Measurements from ENCODE around the gene ADAMTS2.

ADAMTS2 gene

GRCh38 chr5:179312557-179313235 is 32.6 kb downstream of the ADAMTS2 start:
- no peak for DNase-seq

GRCh38 chr5:179311581-179311980 is 33.7 kb downstream of the ADAMTS2 start:
- no peak for DNase-seq

GRCh38 chr5:179311091-179311470 is 34.2 kb downstream of the ADAMTS2 start:
- DNase-seq, result no peak

DNA sequence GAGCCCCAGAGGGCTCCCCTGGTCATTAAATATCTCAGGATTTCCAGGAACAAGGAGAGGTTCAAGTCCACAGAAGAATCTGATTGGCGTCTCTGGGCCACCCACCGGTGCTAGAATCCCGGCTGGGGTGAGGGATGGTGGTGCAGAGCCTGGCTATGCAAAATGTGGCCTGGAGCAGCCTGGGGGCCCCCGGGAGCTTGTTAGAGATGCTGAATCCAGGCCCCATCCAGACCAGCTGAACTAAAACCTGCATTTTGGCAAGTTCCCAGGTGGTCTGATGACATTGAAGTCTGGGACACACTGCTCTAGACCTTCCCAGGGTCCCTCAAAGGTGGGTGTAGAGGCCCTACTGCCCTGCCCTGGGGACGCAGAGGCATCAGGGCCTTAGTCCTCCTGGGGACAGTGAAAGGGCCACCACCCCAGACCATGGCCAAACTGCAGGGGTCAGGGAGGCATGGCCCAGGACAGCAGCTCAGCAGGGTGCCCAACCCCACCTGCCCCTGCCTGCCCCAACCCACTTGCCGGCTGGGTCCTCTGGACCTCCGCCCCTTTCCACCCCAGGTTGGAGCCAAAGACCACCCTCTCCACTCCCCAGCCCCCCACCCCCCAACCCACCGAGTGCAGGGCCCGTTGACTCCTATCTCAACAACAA is 34.7 kb downstream of the ADAMTS2 start:
- DNase-seq, result no peak

DNA sequence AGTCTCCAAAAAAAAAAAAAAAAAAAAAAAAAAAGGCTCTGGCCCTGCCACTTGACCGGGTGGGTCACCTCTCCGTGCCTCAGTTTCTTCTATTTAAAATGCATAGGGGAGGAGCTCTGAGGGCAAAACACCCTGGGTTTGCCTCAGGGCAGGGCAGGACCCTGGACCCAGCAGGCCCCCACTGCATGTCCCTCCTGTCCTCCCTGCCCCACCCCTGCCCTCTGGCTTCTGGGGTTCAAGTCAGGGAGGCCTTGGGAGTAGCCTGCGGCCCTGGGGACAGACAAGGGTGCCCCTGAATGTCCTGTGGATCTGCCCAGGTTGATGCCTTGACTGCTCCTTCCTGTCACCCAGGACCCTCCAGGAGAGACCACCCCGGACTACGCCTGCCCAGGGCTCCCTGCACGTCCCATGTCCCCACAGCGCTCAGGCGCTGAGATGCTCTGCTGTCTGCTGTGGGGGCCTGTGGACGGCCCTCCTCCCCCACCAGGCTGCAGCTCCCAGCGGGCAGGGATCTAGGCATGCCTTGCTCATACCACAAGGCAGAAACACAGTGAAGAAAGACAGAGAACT is 35.4 kb downstream of the ADAMTS2 start:
- DNase-seq, result no peak

GRCh38 chr5:179309383-179309670 is 35.9 kb downstream of the ADAMTS2 start:
- DNase-seq, result no peak

DNA sequence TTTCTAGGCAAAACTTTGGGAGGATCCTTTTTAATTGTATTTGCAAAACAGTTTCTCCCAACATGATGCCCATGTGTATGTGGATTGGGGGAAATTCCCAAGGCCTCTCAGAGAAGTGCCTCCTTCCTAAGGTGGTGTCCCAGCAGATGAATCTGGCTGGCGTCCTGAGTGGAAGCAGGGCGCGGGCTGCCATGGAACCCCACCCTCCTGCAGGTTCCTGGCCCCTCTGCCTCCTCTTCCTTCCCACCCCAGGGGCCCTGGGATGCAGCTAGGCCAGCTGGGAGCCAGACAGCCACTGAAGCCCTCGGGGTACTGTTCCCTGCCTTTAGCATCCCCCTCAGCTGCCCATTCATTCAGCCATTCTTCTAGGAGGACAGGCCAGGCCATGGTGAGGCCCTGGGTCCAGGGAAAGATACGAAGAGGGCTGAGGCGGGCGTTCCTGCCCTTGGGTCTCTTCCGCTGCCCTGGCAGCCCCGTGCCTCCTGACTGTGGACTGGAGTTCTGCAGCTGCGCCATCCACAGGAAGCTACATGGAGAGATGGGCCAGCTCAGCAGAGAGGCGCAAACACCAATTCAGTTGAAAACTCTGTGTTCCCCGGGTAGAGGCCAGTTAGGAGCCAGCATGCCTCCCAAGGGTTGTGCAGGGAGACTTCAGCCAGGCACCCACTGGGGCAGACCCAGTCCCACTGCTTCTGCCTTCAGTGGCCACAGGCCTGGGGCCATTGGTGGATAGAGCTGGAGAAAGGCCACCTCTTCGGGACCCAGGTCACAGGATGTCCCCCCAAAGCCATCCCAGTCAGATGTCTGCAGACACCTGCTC is 36.5 kb downstream of the ADAMTS2 start:
- DNase-seq, result no peak

DNA sequence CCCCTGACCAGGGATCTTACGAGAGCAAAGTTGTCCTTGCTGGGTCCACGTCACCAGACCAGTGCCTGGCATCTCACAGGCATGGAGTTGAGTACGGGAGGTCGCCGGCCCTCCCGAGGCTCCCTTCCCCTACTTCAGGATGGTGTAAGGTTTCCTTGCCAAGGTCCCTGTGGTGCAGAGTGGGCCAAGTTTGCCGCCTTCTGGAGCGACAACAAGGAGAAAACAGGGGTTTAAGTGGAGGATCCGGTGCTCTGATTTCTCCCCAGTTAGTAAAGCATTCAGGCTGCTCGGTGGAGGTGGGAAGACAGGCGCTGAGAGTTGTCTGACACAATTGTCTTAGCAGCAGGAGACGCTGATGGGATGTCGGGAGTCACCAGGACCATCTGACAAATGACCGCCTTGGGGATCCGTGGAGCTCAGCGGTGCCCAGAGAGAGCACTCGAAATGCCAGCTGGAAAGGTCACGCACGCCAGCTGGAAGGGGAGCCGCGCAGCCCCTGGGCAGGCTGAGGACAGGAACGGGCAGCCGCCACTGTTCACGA is 37.3 kb downstream of the ADAMTS2 start:
- DNase-seq, result no peak

DNA sequence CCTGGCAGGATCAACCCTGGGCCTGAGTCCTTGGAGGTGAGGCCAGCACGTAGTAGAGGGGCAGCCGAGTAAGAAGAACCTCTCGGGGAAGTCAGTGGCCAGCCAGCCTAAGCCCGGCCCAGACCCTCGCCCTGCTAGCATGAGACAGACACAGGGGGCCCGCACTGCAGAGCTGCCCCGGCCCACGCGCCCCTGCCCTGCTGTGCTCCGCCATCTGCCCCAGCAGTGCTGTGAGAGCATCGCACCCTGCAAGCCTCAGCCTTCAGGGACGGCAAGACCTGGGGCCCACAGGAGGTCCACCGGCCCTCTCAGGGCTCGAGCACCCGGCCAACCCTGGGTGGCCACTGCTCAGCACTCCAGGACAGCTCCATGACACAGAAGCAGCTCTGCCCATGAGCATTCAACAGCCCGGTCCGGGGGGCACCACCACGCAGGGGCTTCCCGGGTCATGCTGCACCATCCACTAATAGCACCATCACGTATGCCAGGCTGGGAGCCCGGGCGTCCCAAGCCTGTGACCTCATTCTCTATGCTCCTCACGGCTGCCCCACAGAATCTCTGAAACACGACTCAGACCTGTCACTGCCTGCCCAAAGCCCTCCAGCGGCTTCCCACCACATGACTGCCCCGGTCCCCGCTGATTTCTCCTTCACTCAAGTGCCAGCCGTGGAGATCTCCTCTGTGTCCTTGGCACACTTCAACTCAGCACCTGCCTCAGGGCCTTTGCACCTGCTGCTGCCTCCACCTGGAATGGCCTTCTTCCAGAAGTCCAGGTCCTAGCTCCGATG is 38.1 kb downstream of the ADAMTS2 start:
- DNase-seq, result no peak

- DNase-seq, result no peak
Observed at GRCh38 chr5:179306191-179307012, 38.9 kb downstream of the ADAMTS2 start.

DNA sequence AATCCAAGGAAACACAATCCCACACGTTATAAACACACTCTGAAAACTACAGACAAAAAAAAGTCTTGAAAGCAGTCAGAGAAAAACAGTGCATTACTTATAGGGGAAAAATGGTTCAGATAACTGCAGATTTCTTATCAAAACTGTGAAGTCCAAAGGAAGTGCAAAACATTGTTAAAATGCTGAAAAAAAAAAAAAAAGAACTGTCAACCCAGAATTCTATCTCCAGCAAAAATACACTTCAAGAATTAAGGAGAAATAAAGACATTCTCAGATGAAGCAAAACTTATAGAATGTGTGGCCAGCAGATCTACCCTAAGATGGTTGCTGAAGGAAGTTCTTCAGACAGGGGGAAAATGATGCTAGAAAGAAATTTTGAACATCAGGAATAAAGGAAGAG is 40.4 kb downstream of the ADAMTS2 start:
- DNase-seq, result no peak

- DNase-seq, result no peak
Observed at GRCh38 chr5:179304466-179304865, 40.8 kb downstream of the ADAMTS2 start.

DNA sequence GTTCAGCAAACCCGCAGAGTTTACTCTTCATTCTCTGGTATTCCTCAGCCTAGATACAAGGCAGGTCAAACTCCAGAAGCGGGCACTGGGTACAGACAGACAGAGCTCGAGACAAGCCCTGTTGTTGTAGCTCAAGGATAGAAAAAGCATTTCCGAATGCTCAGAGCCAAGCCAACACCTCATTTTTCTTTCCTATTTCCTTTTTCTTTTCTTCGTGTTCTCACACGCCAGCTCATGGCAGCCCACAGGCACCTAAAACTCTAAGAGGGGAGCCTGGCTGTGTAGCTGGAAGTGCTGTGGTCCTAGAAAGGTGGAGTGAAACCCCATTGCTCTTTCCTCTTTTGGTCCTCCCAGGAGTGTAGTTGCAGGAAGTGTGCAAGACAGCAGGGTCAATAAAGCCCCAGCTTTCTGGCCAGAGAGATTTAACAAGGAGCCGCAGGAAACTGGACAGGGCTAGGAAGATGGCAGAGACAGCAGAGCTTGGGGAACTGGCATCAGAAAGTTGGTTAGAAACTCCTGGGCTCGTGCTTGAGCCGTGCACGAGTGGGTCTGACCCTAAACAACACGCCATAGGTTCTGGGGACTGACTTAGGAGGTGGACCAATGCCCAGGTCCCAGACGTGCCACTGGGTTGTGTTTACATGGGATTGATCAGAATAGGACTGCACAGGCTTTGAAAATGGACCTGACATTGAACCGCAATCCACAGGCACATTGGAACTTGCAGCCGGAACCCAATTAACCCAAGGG is 41.6 kb downstream of the ADAMTS2 start:
- DNase-seq, result no peak

DNA sequence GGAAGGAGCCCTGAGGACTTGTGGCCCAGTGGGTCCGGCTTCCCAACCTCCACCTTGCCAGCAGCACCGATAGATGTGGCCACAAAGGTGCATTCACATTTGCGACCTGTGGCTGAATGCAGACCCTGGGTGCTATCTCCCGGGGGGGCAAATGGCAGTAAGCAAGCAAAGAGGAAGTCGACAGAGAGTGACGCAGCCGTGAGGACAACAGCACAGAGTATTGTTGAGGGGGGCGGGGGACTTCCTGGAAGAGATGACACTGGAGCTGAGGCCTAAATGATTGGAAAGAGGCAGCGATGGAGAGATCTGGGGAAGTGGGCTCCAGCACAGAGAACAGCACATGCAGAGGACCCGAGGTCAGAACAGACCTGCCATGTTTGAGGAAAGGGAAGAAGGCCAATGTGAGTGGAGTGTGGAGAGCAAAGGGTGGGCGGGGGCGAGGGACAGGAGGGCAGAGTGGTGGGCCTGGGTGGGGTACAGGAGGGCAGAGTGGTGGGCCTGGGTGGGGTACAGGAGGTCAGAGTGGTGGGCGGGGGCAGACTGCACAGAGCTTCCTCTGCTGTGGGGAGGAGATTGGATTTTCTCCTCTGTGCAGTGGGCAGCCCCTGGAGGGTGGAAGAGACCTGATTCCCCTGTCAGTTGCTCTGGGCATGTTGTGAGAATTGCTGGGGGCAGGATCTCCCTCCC is 42.6 kb downstream of the ADAMTS2 start:
- no peak for DNase-seq

DNA sequence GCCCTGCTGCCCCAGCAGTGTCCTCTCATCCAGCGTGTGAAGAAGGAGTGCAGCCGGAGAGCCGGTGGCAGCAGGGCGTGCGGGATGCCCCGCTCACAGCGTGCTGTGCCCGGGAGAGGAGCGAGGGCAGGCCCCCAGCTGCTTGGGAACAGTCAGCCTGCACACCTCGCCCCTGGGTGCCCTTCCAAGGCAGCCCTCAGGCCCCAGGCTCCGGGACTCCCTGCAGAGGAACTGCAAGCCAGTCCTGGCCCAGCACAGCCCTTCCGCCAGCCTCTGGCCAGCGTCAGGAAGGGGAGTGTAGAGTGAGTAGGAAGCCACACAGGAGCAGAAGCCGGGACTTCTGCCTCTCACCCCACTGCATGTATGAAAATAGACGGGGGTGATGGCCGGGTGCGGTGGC is 43.5 kb downstream of the ADAMTS2 start:
- no peak for DNase-seq

GRCh38 chr5:179301376-179301775 is 43.9 kb downstream of the ADAMTS2 start:
- DNase-seq, result no peak

DNA sequence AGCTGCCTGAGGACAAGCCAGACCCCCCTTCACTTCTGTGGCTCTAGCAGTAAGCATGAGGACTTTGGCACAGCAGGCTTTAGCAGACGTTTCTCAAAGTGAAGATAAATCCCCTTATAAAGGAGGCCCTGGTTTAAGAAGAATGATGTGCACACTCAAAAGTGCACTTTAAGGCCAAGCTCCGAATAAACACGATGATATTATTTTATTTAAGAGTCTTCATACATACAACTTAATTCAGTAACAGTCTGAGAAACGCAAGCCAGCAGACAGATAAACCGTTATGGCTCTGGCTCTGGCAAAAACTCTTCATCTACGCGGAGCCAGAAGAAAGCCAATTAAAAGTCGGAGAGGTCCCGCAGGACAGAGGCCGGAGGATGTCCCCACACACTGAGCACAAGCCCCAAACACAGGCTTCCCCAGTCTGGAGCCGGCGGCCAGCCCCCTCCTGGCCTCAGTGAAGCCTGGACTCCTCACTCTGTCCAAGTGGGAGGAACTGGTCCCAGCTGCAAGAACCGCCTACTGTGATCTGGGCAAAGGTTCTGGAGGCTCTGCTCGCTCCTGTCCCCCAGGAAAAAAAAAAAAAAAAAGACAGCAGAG is 44.6 kb downstream of the ADAMTS2 start:
- no peak for DNase-seq

DNA sequence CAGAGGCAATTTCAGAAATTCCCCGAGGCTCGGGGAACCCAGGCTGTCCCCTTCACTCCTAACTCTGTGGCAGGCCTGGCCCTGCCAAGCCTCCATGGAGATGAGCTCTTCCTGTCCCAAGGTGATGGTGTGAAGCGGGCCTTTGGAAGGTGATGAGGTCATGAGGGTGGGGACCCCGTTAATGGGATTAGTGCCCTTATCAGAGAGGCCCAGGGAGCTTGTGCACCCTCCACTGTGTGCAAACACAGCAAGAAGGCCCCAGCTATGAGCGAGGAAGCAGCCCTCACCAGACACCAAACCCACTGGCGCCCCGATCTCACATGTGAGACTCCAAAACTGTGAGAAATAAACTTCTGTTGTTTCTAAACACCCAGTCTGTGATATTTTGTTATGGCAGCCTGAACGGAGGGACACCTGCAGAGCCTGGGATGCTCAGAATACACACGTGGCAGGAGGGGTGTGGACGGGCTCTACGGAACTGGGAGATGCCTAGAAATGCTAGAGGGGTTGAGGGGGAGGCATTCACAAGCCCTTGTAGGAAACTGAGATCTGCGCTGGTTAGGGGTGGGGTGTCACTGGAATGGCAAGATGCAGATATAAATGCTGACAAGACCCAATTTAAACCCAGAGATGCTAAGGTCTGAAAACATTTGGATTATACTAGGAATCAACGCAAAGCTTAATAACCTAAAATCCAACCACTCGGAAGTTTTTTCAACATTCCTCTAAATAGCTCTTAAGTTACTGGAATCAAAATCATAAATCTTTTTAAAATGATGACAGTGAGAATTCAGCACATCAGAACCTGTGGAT is 46.9 kb downstream of the ADAMTS2 start:
- no peak for DNase-seq

Data from amygdala (tissue), 56 donors.